MCF 10A (cell line): ENCODE measurements around the gene TPM4. TPM values are rescaled to one million over a fixed set of nuclear protein-coding genes. Genes with fewer than 3 reads are reported as not detected.
"Not testable (repeated sequence)": the region's sequence is repeated elsewhere in the genome, so short reads cannot be mapped to it uniquely, and the experiment has no call there.

Experiments used
- BruUV-seq: library from RNA; stranded (reverse); fragments of 400-500 nt; replicated peaks from 2 replicates; lab custom pipeline; 2021; lab: Mats Ljungman, UMichigan
- CTCF ChIA-PET: fragments of 300-600 bp; sonication (Branson Sonifier 250); formaldehyde crosslinking; extraction: SDS; loops from one replicate; lab custom pipeline; 2021; ENCODE audit warnings: antibody characterized with exemption, inconsistent platforms; lab: Yijun Ruan, JAX
- POLR2A ChIA-PET: fragments of 300-600, 350-650 bp; sonication (Branson Sonifier 250); formaldehyde crosslinking; extraction: SDS; loops from one replicate; lab custom pipeline; 2020; ENCODE audit warnings: antibody characterized with exemption, inconsistent platforms; lab: Yijun Ruan, JAX
- DNase-seq: peaks from one replicate; pipeline ENCODE4 v3.0.0-alpha.2; 2018; ENCODE audit not compliant: unreplicated experiment
- H3K27ac Mint-ChIP-seq: one replicate; pipeline ENCODE4 v1.8.0; 2022; ENCODE audit warnings: mild to moderate bottlenecking, low read depth, mixed read lengths; ENCODE audit not compliant: unreplicated experiment
- H3K27me3 Mint-ChIP-seq: one replicate; pipeline ENCODE4 v1.8.0; 2022; ENCODE audit warnings: mixed read lengths; ENCODE audit not compliant: insufficient read depth, unreplicated experiment
- H3K36me3 Mint-ChIP-seq: one replicate; pipeline ENCODE4 v1.8.0; 2022; ENCODE audit warnings: mild to moderate bottlenecking, moderate library complexity, mixed read lengths; ENCODE audit not compliant: insufficient read depth, unreplicated experiment
- H3K4me1 Mint-ChIP-seq: one replicate; pipeline ENCODE4 v1.8.0; 2022; ENCODE audit warnings: mixed read lengths; ENCODE audit not compliant: insufficient read depth, unreplicated experiment
- H3K4me3 Mint-ChIP-seq: one replicate; pipeline ENCODE4 v1.8.0; 2022; ENCODE audit warnings: mild to moderate bottlenecking, moderate library complexity, mixed read lengths; ENCODE audit not compliant: unreplicated experiment
- H3K9me3 Mint-ChIP-seq: one replicate; pipeline ENCODE4 v1.8.0; 2022; ENCODE audit warnings: mixed read lengths; ENCODE audit not compliant: unreplicated experiment
- intact Hi-C: fragments of 100-400 bp; cut with micrococcal nuclease; formaldehyde crosslinking; loops from 2 replicates; pipeline ENCODE4 v1.14.1; 2022
- total RNA-seq: library from RNA; stranded (reverse); gene quantifications from 2 replicates; pipeline ENCODE4 v1.2.3, GENCODE V29; 2022
- TF ChIP-seq, protein P1 (sequence below): fragments of 200-600 bp; IDR thresholded peaks from one replicate; pipeline ENCODE4 v1.8.0; 2022; ENCODE audit warnings: antibody characterized with exemption, mild to moderate bottlenecking; ENCODE audit not compliant: unreplicated experiment

The TPM4 gene
- total RNA-seq, 1 experiment from 2014 or later: 355 TPM

DNA sequence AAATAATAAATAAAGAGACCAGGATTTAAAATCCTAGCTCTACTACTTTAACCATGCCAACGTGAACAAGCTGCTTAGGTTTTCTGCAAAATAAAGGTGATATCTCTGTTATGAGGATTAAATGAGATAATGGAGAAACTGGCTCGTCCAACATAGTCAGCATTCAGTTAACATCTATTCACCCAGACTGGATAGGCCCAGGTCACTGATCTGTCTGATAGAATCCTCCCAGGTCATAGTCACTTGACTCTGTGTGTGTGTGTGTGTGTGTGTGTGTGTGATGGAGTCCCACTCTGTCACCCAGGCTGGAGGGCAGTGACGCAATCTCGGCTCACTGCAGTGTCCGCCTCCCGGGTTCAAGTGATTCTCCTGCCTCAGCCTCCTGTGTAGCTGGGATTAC, 22.5 kb downstream of the TPM4 start:
- intact Hi-C loops: no loop called here
- Mint-ChIP-seq H3K9me3 (no peaks in the 10 kb centered on the region), H3K27me3 (no peaks in the 10 kb centered on the region), H3K27ac (no peak overlapping the region), H3K4me1 (no peaks in the 10 kb centered on the region), H3K36me3 (peaks cover 99% of the 10 kb centered on the region), H3K4me3 (no peak overlapping the region)
- BruUV-seq: no TSS peak
- ChIA-PET POLR2A (interaction anchor here (1.1 kb wide), 1 partner anchor 9 kb away, joined by 3 read pairs; no protein-coding TSS in a partner anchor), CTCF (interaction anchor here (0.7 kb wide), 1 partner anchor 469 kb away, joined by 3 read pairs; no protein-coding TSS in a partner anchor)
- no peak for DNase-seq
- TF ChIP-seq, protein P1, sequence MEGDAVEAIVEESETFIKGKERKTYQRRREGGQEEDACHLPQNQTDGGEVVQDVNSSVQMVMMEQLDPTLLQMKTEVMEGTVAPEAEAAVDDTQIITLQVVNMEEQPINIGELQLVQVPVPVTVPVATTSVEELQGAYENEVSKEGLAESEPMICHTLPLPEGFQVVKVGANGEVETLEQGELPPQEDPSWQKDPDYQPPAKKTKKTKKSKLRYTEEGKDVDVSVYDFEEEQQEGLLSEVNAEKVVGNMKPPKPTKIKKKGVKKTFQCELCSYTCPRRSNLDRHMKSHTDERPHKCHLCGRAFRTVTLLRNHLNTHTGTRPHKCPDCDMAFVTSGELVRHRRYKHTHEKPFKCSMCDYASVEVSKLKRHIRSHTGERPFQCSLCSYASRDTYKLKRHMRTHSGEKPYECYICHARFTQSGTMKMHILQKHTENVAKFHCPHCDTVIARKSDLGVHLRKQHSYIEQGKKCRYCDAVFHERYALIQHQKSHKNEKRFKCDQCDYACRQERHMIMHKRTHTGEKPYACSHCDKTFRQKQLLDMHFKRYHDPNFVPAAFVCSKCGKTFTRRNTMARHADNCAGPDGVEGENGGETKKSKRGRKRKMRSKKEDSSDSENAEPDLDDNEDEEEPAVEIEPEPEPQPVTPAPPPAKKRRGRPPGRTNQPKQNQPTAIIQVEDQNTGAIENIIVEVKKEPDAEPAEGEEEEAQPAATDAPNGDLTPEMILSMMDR: no peak

DNA sequence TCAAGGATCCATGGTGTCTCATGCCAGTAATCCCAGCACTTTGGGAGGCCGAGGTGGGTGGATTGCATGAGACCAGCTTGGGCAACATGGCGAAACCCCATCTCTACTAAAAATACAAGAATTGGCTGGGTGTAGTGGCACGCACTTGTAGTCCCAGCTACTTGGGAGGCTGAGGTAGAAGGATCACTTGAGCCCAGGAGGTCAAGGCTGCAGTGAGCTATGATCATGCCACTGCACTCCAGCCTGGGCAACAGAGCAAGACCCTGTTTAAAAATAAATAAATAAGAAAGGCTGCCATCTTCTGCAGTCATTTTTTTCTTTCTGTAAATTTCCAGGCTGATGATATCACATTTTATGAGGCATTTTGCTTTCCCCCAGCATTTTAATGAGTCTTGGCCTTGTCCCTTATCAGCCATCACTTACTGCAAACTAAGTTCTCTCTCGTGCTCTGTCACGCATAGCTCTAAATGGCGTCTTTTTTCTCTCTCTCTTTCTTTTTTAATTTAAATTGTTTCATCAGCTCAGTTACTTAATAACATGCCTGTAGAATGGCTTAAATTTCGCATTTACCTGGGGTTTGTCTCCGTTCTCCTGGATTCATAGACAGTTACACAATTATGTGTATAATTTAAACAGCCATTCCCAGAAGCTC, 23.1 kb downstream of the TPM4 start:
- intact Hi-C loops, H3K27me3 Mint-ChIP-seq, H3K27ac Mint-ChIP-seq, H3K9me3 Mint-ChIP-seq, BruUV-seq, H3K4me1 Mint-ChIP-seq, H3K4me3 Mint-ChIP-seq, DNase-seq: not testable (repeated sequence)
- H3K36me3 Mint-ChIP-seq: peaks cover 99% of the 10 kb centered on the region
- POLR2A ChIA-PET: interaction anchor here (0.7 to 1.4 kb wide), 3 partner anchors 10 to 12 kb away, joined by 3 to 4 read pairs (median 3); no protein-coding TSS in a partner anchor
- CTCF ChIA-PET: interaction anchor here (0.6 to 1.8 kb wide), 3 partner anchors 10 to 470 kb away, joined by 3 to 9 read pairs (median 4); no protein-coding TSS in a partner anchor

DNA sequence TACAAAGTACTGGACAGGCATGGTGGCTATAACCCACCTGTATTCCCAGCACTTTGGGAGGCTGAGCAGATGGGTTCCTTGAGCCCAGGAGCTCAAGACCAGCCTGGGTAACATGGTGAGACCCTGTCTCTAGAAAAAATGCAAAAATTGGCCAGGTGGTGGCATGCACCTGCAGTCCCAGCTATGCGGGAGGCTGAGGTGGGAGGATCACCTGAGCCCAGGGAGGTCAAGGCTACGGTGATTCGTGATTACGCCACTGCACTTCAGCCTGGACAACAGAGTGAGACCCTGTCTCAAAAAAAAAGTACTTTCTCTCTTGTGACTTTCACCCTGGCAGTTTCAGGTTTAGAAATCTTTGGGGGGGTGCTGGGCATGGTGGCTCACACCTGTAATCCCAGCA, 24.2 kb downstream of the TPM4 start:
- Mint-ChIP-seq H3K27me3 (no peaks in the 10 kb centered on the region), H3K36me3 (peaks cover 99% of the 10 kb centered on the region), H3K27ac (no peak overlapping the region), H3K4me1 (no peaks in the 10 kb centered on the region), H3K4me3 (no peak overlapping the region), H3K9me3 (no peaks in the 10 kb centered on the region)
- ChIA-PET POLR2A (interaction anchor here (0.6 to 1.4 kb wide), 3 partner anchors 11 to 620 kb away, joined by 3 to 4 read pairs (median 3); no protein-coding TSS in a partner anchor), CTCF (interaction anchor here (0.7 to 1.8 kb wide), 3 partner anchors 10 to 1278 kb away, joined by 3 to 9 read pairs (median 3); no protein-coding TSS in a partner anchor)
- intact Hi-C loops: no loop called here
- BruUV-seq: no TSS peak
- DNase-seq: no peak
- TF ChIP-seq, protein P1: no peak

DNA sequence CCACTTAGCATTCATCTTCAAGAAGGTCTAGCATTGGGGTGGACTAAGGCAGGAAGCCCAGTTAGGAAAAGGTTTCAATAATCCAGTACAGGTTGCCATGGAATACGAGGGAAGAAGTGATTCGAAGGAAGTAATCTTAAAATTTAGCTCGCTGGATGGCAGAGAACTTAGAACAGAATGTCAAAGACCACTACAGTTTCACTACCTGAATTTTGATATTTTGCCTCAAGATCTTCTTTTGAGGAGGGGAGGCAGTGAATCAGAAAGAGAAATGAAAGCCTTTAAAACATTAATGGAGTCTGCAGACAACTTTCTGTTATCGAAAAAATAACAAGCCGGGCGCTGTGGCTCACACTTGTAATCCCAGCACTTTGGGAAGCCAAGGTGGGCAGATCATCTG, 28.4 kb downstream of the TPM4 start:
- DNase-seq: no peak
- no peak overlapping the region for H3K27ac Mint-ChIP-seq
- H3K4me1 Mint-ChIP-seq: no peaks in the 10 kb centered on the region
- H3K27me3 Mint-ChIP-seq: no peaks in the 10 kb centered on the region
- CTCF ChIA-PET: interaction anchor here (0.7 kb wide), 1 partner anchor 42 kb away, joined by 3 read pairs; no protein-coding TSS in a partner anchor
- intact Hi-C loops: no loop called here
- no peak overlapping the region for H3K4me3 Mint-ChIP-seq
- TF ChIP-seq, protein P1: no peak
- H3K9me3 Mint-ChIP-seq: no peaks in the 10 kb centered on the region
- peaks cover 66% of the 10 kb centered on the region for H3K36me3 Mint-ChIP-seq
- POLR2A ChIA-PET: interaction anchor here (0.6 kb wide), 1 partner anchor 57 kb away, joined by 4 read pairs; no protein-coding TSS in a partner anchor
- BruUV-seq: no TSS peak
